GM19099 (cell line): ENCODE measurements around the gene RNF26.

ENCODE experiments used
- POLR2A ChIP-seq: IDR thresholded peaks from 3 replicates; pipeline ENCODE4 v1.6.1; 2011; ENCODE audit warnings: low read depth; ENCODE audit not compliant: insufficient read length; ENCODE audit errors: extremely low read depth

Gene RNF26

GRCh38 chr11:119367661-119368120 lies 33.4 kb downstream of the RNF26 start:
- no peak for TF ChIP-seq POLR2A

- TF ChIP-seq POLR2A, result no peak
These were observed 34.1 kb downstream of the RNF26 start for GRCh38 chr11:119368121-119369034.

GRCh38 chr11:119369132-119369925 lies 35.0 kb downstream of the RNF26 start:
- no peak for TF ChIP-seq POLR2A

GRCh38 chr11:119370486-119371046 lies 36.2 kb downstream of the RNF26 start:
- no peak for TF ChIP-seq POLR2A

GRCh38 chr11:119371067-119371601 lies 36.8 kb downstream of the RNF26 start:
- TF ChIP-seq POLR2A, result no peak

GRCh38 chr11:119371778-119372182 lies 37.5 kb downstream of the RNF26 start:
- no peak for TF ChIP-seq POLR2A

GRCh38 chr11:119372260-119373058 lies 38.1 kb downstream of the RNF26 start:
- no peak for TF ChIP-seq POLR2A

- TF ChIP-seq POLR2A, result no peak
These were observed 39.0 kb downstream of the RNF26 start for GRCh38 chr11:119373059-119373920.

GRCh38 chr11:119373921-119374631 lies 39.7 kb downstream of the RNF26 start:
- no peak for TF ChIP-seq POLR2A

GRCh38 chr11:119374632-119375336 lies 40.5 kb downstream of the RNF26 start:
- no peak for TF ChIP-seq POLR2A

GRCh38 chr11:119375337-119376196 lies 41.2 kb downstream of the RNF26 start:
- TF ChIP-seq POLR2A, result no peak
